Activated CD4-positive, CD25-positive, alpha-beta regulatory T cell treated with anti-CD3 and anti-CD28 coated beads, Interleukin-2, amount 50 U/mL, for 24 hours (primary cell): ENCODE data around the gene PDZD2.
"Not testable (repeated sequence)": the region's sequence is repeated elsewhere in the genome, so short reads cannot be mapped to it uniquely, and the experiment has no call there.

Experiments
- ATAC-seq, 2 donors: fragments of 150-1000 bp; cut with Tn5 transposase; one replicate each; pipeline ENCODE4 v1.10.0; 2021; ENCODE audit warnings: mild to moderate bottlenecking in 1 of 2, moderate library complexity in 1 of 2

PDZD2 gene

GRCh38 chr5:32057187-32058096 is 418.5 kb downstream of the PDZD2 start:
- no peak for ATAC-seq

GRCh38 chr5:32058101-32058500 is 419.2 kb downstream of the PDZD2 start:
- ATAC-seq: no peak

- no peak for ATAC-seq
Observed at GRCh38 chr5:32058997-32059396, 420.1 kb downstream of the PDZD2 start.

GRCh38 chr5:32059761-32060530 is 421.0 kb downstream of the PDZD2 start:
- no peak for ATAC-seq

- no peak for ATAC-seq
Observed at GRCh38 chr5:32061236-32061635, 422.3 kb downstream of the PDZD2 start.

GRCh38 chr5:32066448-32066847 is 427.5 kb downstream of the PDZD2 start:
- ATAC-seq: no peak

- no peak for ATAC-seq
Observed at GRCh38 chr5:32067774-32068470, 429.0 kb downstream of the PDZD2 start.

GRCh38 chr5:32068561-32068960 is 429.6 kb downstream of the PDZD2 start:
- ATAC-seq: no peak

GRCh38 chr5:32069396-32069795 is 430.5 kb downstream of the PDZD2 start:
- no peak for ATAC-seq

GRCh38 chr5:32071351-32071944 is 432.5 kb downstream of the PDZD2 start:
- no peak for ATAC-seq

- ATAC-seq: no peak
Observed at GRCh38 chr5:32072054-32072453, 433.1 kb downstream of the PDZD2 start.

- ATAC-seq: no peak
Observed at GRCh38 chr5:32074401-32074800, 435.5 kb downstream of the PDZD2 start.

- ATAC-seq: no peak
Observed at GRCh38 chr5:32076699-32077695, 438.1 kb downstream of the PDZD2 start.

GRCh38 chr5:32078855-32079254 is 439.9 kb downstream of the PDZD2 start:
- not testable (repeated sequence) for ATAC-seq

- ATAC-seq: not testable (repeated sequence)
Observed at GRCh38 chr5:32080565-32080964, 441.6 kb downstream of the PDZD2 start.

GRCh38 chr5:32082701-32083100 is 443.8 kb downstream of the PDZD2 start:
- no peak for ATAC-seq

GRCh38 chr5:32083981-32084430 is 445.1 kb downstream of the PDZD2 start:
- ATAC-seq: peak in 1 of 2 donors; percentile 9

GRCh38 chr5:32087086-32088082 is 448.5 kb downstream of the PDZD2 start:
- ATAC-seq: no peak

GRCh38 chr5:32088214-32088613 is 449.3 kb downstream of the PDZD2 start:
- ATAC-seq: no peak
